T-cell (primary cell): ENCODE results near the gene DIS3L2. TPM values are rescaled to one million over a fixed set of nuclear protein-coding genes. Genes with fewer than 3 reads are reported as not detected.
A peak's percentile ranks its signal among the peaks of the same experiment; 100 is the strongest.
"Not testable (repeated sequence)": the region's sequence is repeated elsewhere in the genome, so short reads cannot be mapped to it uniquely, and the experiment has no call there.

Experiments used
- ATAC-seq, 4 experiments: fragments of 200-7000 bp in 3 of 4; fragments of 150-1000 bp in 1 of 4; cut with Tn5 transposase; replicated peaks in 1 of 4; 1 replicate in 3 of 4; 2 replicates in 1 of 4; pipeline ENCODE4 v1.10.0; 2021; ENCODE audit warnings: moderate library complexity in 3 of 4, mild to moderate bottlenecking in 2 of 4, moderate number of reproducible peaks in 1 of 4
- CTCF ChIA-PET, 2 donors: fragments of 300-600 bp; sonication (Branson Sonifier 250); formaldehyde crosslinking; loops; one replicate each; lab custom pipeline; 2022; ENCODE audit warnings: antibody characterized with exemption in 2 of 2; lab: Charles Lee
- POLR2A ChIA-PET, 2 donors: fragments of 300-600 bp; sonication (Branson Sonifier 250); formaldehyde crosslinking; loops; one replicate each; lab custom pipeline; 2022; ENCODE audit warnings: antibody characterized with exemption in 2 of 2; lab: Charles Lee
- DNase-seq, 35 experiments: peaks; one replicate each; pipeline versions ENCODE4 v3.0.0 to v3.0.0-alpha.2; 2013 to 2023
- H3K27ac ChIP-seq: one replicate; pipeline ENCODE4 v1.5.1; 2013; ENCODE audit warnings: low read length
- H3K27me3 ChIP-seq, 2 experiments: replicated peaks in 1 of 2; 1 replicate in 1 of 2; 2 replicates in 1 of 2; pipeline versions ENCODE4 v1.6.1 to v1.7.0; 2013; ENCODE audit warnings: low read length in 1 of 2, mixed read lengths in 1 of 2; ENCODE audit not compliant: control insufficient read depth in 2 of 2, insufficient read depth in 2 of 2; ENCODE audit errors: extremely low read depth in 1 of 2
- H3K36me3 ChIP-seq, 2 donors: 1 replicate in 1 of 2; 2 replicates in 1 of 2; pipeline versions ENCODE4 v1.6.1 to v1.7.0; 2013; ENCODE audit warnings: low read length in 1 of 2; ENCODE audit not compliant: control insufficient read depth in 2 of 2, insufficient read depth in 1 of 2; ENCODE audit errors: extremely low read depth in 1 of 2
- H3K4me1 ChIP-seq, 2 experiments: 1 replicate in 1 of 2; 2 replicates in 1 of 2; pipeline versions ENCODE4 v1.6.1 to v1.7.0; 2013; ENCODE audit warnings: low read length in 2 of 2, mixed read lengths in 1 of 2; ENCODE audit not compliant: insufficient read depth in 2 of 2, control insufficient read depth in 1 of 2; ENCODE audit errors: extremely low read depth in 1 of 2
- H3K4me3 ChIP-seq, 2 donors: 1 replicate in 1 of 2; 2 replicates in 1 of 2; pipeline versions ENCODE4 v1.5.1 to v1.7.0; 2013; ENCODE audit warnings: mild to moderate bottlenecking in 2 of 2, low read length in 1 of 2, moderate library complexity in 1 of 2; ENCODE audit not compliant: control insufficient read depth in 1 of 2; ENCODE audit errors: extremely low read depth in 1 of 2
- H3K9me3 ChIP-seq: 2 replicates; pipeline ENCODE4 v1.7.0; 2013
- H3K27ac Mint-ChIP-seq, 2 donors: one replicate each; pipeline ENCODE4 v1.8.0; 2020 to 2021; ENCODE audit warnings: mild to moderate bottlenecking in 2 of 2, mixed read lengths in 2 of 2
- H3K27me3 Mint-ChIP-seq, 2 donors: one replicate each; pipeline ENCODE4 v1.8.0; 2021 to 2022; ENCODE audit warnings: mixed read lengths in 2 of 2
- H3K36me3 Mint-ChIP-seq: one replicate; pipeline ENCODE4 v1.8.0; 2021; ENCODE audit warnings: mixed read lengths
- H3K4me1 Mint-ChIP-seq, 3 donors: one replicate each; pipeline ENCODE4 v1.8.0; 2020 to 2022; ENCODE audit warnings: mixed read lengths in 3 of 3, mild to moderate bottlenecking in 1 of 3
- H3K4me3 Mint-ChIP-seq, 3 donors: one replicate each; pipeline ENCODE4 v1.8.0; 2020 to 2022; ENCODE audit warnings: mild to moderate bottlenecking in 3 of 3, mixed read lengths in 3 of 3, moderate library complexity in 3 of 3
- H3K9me3 Mint-ChIP-seq, 3 donors: one replicate each; pipeline ENCODE4 v1.8.0; 2020 to 2022; ENCODE audit warnings: mixed read lengths in 3 of 3
- WGBS: methylation state at CpG from one replicate; pipeline ENCODE4 v1.1.5; 2013; ENCODE audit warnings: missing lambda C conversion rate; ENCODE audit not compliant: insufficient coverage; 5-methylcytosine and 5-hydroxymethylcytosine counted together
- total RNA-seq, 35 experiments: library from RNA in 6 of 35; stranded (reverse) in 6 of 35; fragments of 120-200 nt in 1 of 35; gene quantifications; one replicate each; pipeline versions ENCODE4 v1.2.1 to v1.2.4 and lab custom pipeline; 2013 to 2026

DIS3L2 gene
- total RNA-seq, 5 donors from 2014 or later (not counting 1 experiment from before 2014, with no cell fraction given) = 55.0 to 70.9 (median 61.4) TPM

DNA sequence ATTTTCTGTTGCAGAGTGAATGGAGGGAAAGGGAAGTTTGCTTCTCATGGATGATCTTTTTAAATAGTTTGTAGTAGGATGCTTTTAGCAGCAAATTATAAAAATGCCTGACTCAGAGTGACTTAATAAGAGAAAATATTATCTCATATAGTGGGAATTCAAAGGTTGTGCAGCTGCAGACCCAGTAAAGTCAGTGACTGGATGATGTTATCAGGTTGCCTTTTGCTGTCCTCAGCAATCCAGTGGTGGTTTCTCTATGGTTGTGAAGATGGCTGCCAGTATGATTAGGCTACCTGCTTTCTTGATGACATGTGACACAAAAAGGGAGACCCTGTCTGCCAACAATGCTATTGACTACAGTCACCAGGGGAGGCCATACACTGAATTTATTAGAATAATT is 184.8 kb downstream of the DIS3L2 start:
- no peak for ATAC-seq
- peaks cover 3 to 16% (median 4%) of the 10 kb centered on the region in 3 donors for H3K4me1 Mint-ChIP-seq

GRCh38 chr2:232147440-232148077 is 186.0 kb downstream of the DIS3L2 start:
- DNase-seq (no peak), ATAC-seq (no peak)
- H3K4me1 ChIP-seq = no peaks in the 10 kb centered on the region
- Mint-ChIP-seq H3K27me3 (no peaks in the 10 kb centered on the region), H3K4me1 (peaks cover 0 to 7% (median 0%) of the 10 kb centered on the region in 3 donors), H3K4me3 (no peak overlapping the region), H3K9me3 (no peaks in the 10 kb centered on the region), H3K36me3 (peaks cover 26% of the 10 kb centered on the region), H3K27ac (no peak overlapping the region)
- ChIA-PET POLR2A (no interaction called here), CTCF (interaction anchor here in 1 of 2 donors (0.9 kb wide), 1 partner anchor 223 kb away, joined by 3 read pairs; no protein-coding TSS in a partner anchor)
- no CpG with 5 or more reads among the region's 2 CpGs for WGBS
- no peak overlapping the region for H3K27ac ChIP-seq
- H3K36me3 ChIP-seq = no peaks in the 10 kb centered on the region
- no peak overlapping the region for H3K4me3 ChIP-seq
- no peaks in the 10 kb centered on the region for H3K9me3 ChIP-seq
- no peaks in the 10 kb centered on the region for H3K27me3 ChIP-seq

More for the DNA sequence above, 184.8 kb downstream of the DIS3L2 start:
- POLR2A ChIA-PET = no interaction called here
- no peaks in the 10 kb centered on the region for H3K4me1 ChIP-seq
- Mint-ChIP-seq H3K4me3 (no peak overlapping the region), H3K27me3 (no peaks in the 10 kb centered on the region), H3K36me3 (peaks cover 26% of the 10 kb centered on the region), H3K9me3 (no peaks in the 10 kb centered on the region), H3K27ac (no peak overlapping the region)
- no peak for DNase-seq
- H3K27ac ChIP-seq = no peak overlapping the region
- CTCF ChIA-PET = no interaction called here
- no peaks in the 10 kb centered on the region for H3K36me3 ChIP-seq
- no peaks in the 10 kb centered on the region for H3K9me3 ChIP-seq
- H3K27me3 ChIP-seq = no peaks in the 10 kb centered on the region
- no peak overlapping the region for H3K4me3 ChIP-seq

GRCh38 chr2:232162187-232162586 is 200.7 kb downstream of the DIS3L2 start:
- Mint-ChIP-seq H3K27me3 (no peaks in the 10 kb centered on the region), H3K4me3 (no peak overlapping the region), H3K36me3 (peaks cover 59% of the 10 kb centered on the region), H3K9me3 (no peaks in the 10 kb centered on the region), H3K4me1 (no peaks in the 10 kb centered on the region), H3K27ac (no peak overlapping the region)
- Histone ChIP-seq H3K4me3 (no peak overlapping the region), H3K27ac (no peak overlapping the region), H3K9me3 (no peaks in the 10 kb centered on the region), H3K27me3 (no peaks in the 10 kb centered on the region), H3K36me3 (peaks cover 0 to 35% of the 10 kb centered on the region in 2 donors), H3K4me1 (no peaks in the 10 kb centered on the region)
- ATAC-seq = no peak
- ChIA-PET CTCF (no interaction called here), POLR2A (no interaction called here)
- no peak for DNase-seq
- 100% methylated on average over 1 of the region's 3 CpGs for WGBS

- POLR2A ChIA-PET = interaction anchor here in 1 of 2 donors (0.8 kb wide), 1 partner anchor 13 kb away, joined by 3 read pairs; no protein-coding TSS in a partner anchor
- no CpG with 5 or more reads among the region's 2 CpGs for WGBS
- Histone ChIP-seq H3K9me3 (peaks cover 5% of the 10 kb centered on the region), H3K4me1 (no peaks in the 10 kb centered on the region), H3K27me3 (no peaks in the 10 kb centered on the region), H3K4me3 (no peak overlapping the region), H3K36me3 (peaks cover 0 to 2% of the 10 kb centered on the region in 2 donors), H3K27ac (no peak overlapping the region)
- Mint-ChIP-seq H3K4me3 (no peak overlapping the region), H3K36me3 (peaks cover 28% of the 10 kb centered on the region), H3K27ac (peak overlapping the region in 1 of 2 donors; percentile 13), H3K27me3 (no peaks in the 10 kb centered on the region), H3K9me3 (peaks cover 0 to 3% (median 3%) of the 10 kb centered on the region in 3 donors), H3K4me1 (peaks cover 0 to 2% (median 0%) of the 10 kb centered on the region in 3 donors)
- ATAC-seq (no peak), DNase-seq (no peak)
- CTCF ChIA-PET = no interaction called here
Measured at GRCh38 chr2:232170396-232170795, 208.9 kb downstream of the DIS3L2 start.

- no peak overlapping the region for H3K27ac Mint-ChIP-seq
- H3K9me3 Mint-ChIP-seq = peaks cover 0 to 8% (median 3%) of the 10 kb centered on the region in 3 donors
- peaks cover 35% of the 10 kb centered on the region for H3K36me3 Mint-ChIP-seq
- Histone ChIP-seq H3K27me3 (no peaks in the 10 kb centered on the region), H3K27ac (no peak overlapping the region), H3K36me3 (no peaks in the 10 kb centered on the region), H3K9me3 (peaks cover 5% of the 10 kb centered on the region), H3K4me3 (no peak overlapping the region), H3K4me1 (no peaks in the 10 kb centered on the region)
- no peaks in the 10 kb centered on the region for H3K4me1 Mint-ChIP-seq
- 100% methylated on average over 1 of the region's 4 CpGs for WGBS
- DNase-seq = no peak
- no peaks in the 10 kb centered on the region for H3K27me3 Mint-ChIP-seq
- ChIA-PET CTCF (interaction anchor here in 1 of 2 donors (0.7 kb wide), 1 partner anchor 12 kb away, joined by 3 read pairs; no protein-coding TSS in a partner anchor), POLR2A (no interaction called here)
- H3K4me3 Mint-ChIP-seq = no peak overlapping the region
- ATAC-seq = no peak
Measured at GRCh38 chr2:232174662-232175061, 213.1 kb downstream of the DIS3L2 start.

DNA sequence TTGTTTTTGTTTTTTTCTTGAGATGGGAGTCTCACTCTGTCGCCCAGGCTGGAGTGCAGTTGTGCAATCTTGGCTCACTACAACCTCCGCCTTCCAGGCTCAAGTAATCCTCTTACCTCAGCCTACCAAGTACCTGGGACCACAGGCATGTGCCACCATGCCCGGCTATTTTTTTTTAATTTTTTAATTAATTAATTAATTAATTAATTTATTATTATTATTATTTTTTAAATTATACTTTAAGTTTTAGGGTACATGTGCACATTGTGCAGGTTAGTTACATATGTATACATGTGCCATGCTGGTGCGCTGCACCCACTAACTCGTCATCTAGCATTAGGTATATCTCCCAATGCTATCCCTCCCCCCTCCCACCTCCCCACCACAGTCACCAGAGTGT is 215.1 kb downstream of the DIS3L2 start:
- ATAC-seq, CTCF ChIA-PET, H3K9me3 ChIP-seq, DNase-seq, H3K36me3 ChIP-seq, POLR2A ChIA-PET, H3K27ac Mint-ChIP-seq, H3K4me3 Mint-ChIP-seq, H3K27me3 Mint-ChIP-seq, H3K4me1 Mint-ChIP-seq, H3K9me3 Mint-ChIP-seq, H3K27ac ChIP-seq, H3K4me3 ChIP-seq, H3K4me1 ChIP-seq, H3K27me3 ChIP-seq: not testable (repeated sequence)
- H3K36me3 Mint-ChIP-seq = peaks cover 38% of the 10 kb centered on the region
- WGBS = no CpG with 5 or more reads among the region's 5 CpGs
